ENCODE results near the gene CBARP. TPM values are rescaled to one million over a fixed set of nuclear protein-coding genes. Genes with fewer than 3 reads are reported as not detected.

CBARP gene
- total and polyA plus RNA-seq, 2 donors (not counting 3 experiments of a cell fraction or from before 2014, with no cell fraction given) = 3.5 to 9.2 TPM

DNA sequence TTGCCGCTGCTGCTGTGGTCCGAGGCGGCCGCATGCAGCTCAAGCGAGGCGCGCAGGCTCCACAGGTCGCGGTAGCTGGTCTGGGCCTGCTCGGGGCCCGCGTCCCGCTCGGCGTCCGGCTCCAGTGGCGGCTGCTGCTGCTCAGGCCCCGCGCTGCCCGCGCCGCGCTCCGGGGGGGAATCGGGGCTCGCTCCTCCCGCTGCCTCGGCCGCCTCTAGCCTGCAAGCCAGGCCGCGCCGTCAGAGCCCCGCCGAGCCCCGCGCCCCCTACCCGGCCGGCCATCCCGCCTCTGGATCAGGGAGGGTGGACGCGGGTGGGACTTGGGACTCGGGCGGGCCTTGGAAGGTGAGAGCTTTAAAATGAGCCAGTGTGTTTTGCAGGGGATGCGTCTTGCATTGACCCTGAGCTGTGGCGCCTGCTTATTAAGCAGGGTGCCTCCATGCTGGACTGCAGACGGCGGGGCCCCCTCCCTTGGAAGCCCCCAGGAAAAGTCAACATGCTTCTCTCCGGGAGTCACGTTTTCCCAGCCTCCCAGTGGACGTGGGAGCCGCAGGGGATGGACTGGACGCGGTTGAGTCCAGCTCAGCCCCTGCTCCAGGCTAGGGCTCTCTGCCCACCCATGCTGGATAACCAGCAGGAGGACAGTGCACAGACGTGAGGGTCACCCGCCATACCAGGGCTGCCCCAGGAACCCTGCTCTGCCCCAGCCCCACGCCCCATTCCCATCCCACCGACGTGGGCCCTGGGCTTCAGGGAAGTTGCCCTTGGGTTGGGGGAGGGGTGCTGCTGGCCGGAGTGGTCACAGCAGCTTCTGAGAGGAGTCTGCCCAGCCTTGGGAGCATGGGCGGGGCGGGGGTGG is 7.7 kb downstream of the CBARP start:
- H3K9me3 ChIP-seq (replicated peaks; ENCODE audit: control insufficient read depth, insufficient read depth, low read length) = no peaks in the 10 kb centered on the region
- no peak for FAIRE-seq
- no peak for TF ChIP-seq JUN (IDR thresholded peaks at IDR 0.05; ENCODE audit: borderline replicate concordance, insufficient read depth, insufficient read length, low read depth)
- TF ChIP-seq, protein P1, sequence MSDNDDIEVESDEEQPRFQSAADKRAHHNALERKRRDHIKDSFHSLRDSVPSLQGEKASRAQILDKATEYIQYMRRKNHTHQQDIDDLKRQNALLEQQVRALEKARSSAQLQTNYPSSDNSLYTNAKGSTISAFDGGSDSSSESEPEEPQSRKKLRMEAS (IDR thresholded peaks at IDR 0.05; ENCODE audit: insufficient read depth, insufficient read length) = no peak
- no peak for TF ChIP-seq POLR2A (IDR thresholded peaks at IDR 0.05; ENCODE audit: low read depth, low read length)
- TF ChIP-seq FOS (IDR thresholded peaks at IDR 0.05; ENCODE audit: borderline replicate concordance, insufficient read depth, low read length) = no peak
- TF ChIP-seq, protein P2, sequence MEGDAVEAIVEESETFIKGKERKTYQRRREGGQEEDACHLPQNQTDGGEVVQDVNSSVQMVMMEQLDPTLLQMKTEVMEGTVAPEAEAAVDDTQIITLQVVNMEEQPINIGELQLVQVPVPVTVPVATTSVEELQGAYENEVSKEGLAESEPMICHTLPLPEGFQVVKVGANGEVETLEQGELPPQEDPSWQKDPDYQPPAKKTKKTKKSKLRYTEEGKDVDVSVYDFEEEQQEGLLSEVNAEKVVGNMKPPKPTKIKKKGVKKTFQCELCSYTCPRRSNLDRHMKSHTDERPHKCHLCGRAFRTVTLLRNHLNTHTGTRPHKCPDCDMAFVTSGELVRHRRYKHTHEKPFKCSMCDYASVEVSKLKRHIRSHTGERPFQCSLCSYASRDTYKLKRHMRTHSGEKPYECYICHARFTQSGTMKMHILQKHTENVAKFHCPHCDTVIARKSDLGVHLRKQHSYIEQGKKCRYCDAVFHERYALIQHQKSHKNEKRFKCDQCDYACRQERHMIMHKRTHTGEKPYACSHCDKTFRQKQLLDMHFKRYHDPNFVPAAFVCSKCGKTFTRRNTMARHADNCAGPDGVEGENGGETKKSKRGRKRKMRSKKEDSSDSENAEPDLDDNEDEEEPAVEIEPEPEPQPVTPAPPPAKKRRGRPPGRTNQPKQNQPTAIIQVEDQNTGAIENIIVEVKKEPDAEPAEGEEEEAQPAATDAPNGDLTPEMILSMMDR (IDR thresholded peaks at IDR 0.05; ENCODE audit: extremely low read depth in 1 of 2, insufficient read depth in 1 of 2, low read depth in 1 of 2, low read length in 2 of 2) = no peak
- CTCF ChIA-PET = no interaction called here
- H3K79me2 ChIP-seq (ENCODE audit: control insufficient read depth, insufficient read depth, low read length) = no peaks in the 10 kb centered on the region
- no peak for DNase-seq (ENCODE audit: low read depth, low spot score)
- POLR2A ChIA-PET = no interaction called here
- H3K36me3 ChIP-seq (ENCODE audit: control insufficient read depth in 2 of 2, extremely low read depth in 1 of 2, insufficient read depth in 2 of 2, low read length in 2 of 2) = peaks cover 0 to 16% of the 10 kb centered on the region in 2 experiments
- no peak overlapping the region for H3K9ac ChIP-seq (replicated peaks; ENCODE audit: extremely low read depth, insufficient read depth, low read length)
- BruUV-seq (replicated peaks) = no TSS peak
- dilution Hi-C loops (cut with MboI; ENCODE audit: extremely low pct_ligation_motif_present, low sequenced_read_pairs) (no loop called here), intact Hi-C loops (cut with micrococcal nuclease) (no loop called here)
- H3K4me1 ChIP-seq (ENCODE audit: control insufficient read depth, extremely low read depth, insufficient read depth, low read length) = peaks cover 10% of the 10 kb centered on the region
- H3K27ac ChIP-seq (ENCODE audit: insufficient read depth, low read depth, low read length) = no peak overlapping the region
- H3K27me3 ChIP-seq (ENCODE audit: control insufficient read depth in 2 of 2, insufficient read depth in 2 of 2, low read length in 2 of 2) = no peaks in the 10 kb centered on the region
- no peak overlapping the region for H3K4me2 ChIP-seq (ENCODE audit: insufficient read depth, low read length)
- no peaks in the 10 kb centered on the region for H3K9me1 ChIP-seq (replicated peaks; ENCODE audit: control insufficient read depth, extremely low read depth, insufficient read depth, low read length)
- no peak overlapping the region for H3K4me3 ChIP-seq (replicated peaks in 1 of 3; ENCODE audit: insufficient read depth in 1 of 3, low read depth in 1 of 3, low read length in 3 of 3)
- no peaks in the 10 kb centered on the region for H4K20me1 ChIP-seq (replicated peaks; ENCODE audit: control insufficient read depth, extremely low read depth, insufficient read depth, low read length)
- H2AFZ ChIP-seq (ENCODE audit: low read depth, low read length) = no peak overlapping the region
